Activated naive CD4-positive, alpha-beta T cell treated with anti-CD3 and anti-CD28 coated beads for 36 hours (primary cell): Measurements from ENCODE around the gene THSD7A. TPM values are rescaled to one million over a fixed set of nuclear protein-coding genes. Genes with fewer than 3 reads are reported as not detected.
"Not testable (repeated sequence)": the region's sequence is repeated elsewhere in the genome, so short reads cannot be mapped to it uniquely, and the experiment has no call there.

Experiments
- CTCF ChIA-PET: fragments of 350-600 bp; sonication (Branson Sonifier 250); formaldehyde crosslinking; loops from one replicate; lab custom pipeline; 2021; ENCODE audit warnings: antibody characterized with exemption; lab: Charles Lee
- DNase-seq: peaks from one replicate; pipeline ENCODE4 v3.0.0-alpha.2; 2020
- H3K27ac Mint-ChIP-seq: one replicate; pipeline ENCODE4 v1.8.0; 2021; ENCODE audit warnings: mild to moderate bottlenecking, mixed read lengths
- H3K27me3 Mint-ChIP-seq: one replicate; pipeline ENCODE4 v1.8.0; 2021; ENCODE audit warnings: low read depth, mixed read lengths
- H3K36me3 Mint-ChIP-seq: one replicate; pipeline ENCODE4 v1.8.0; 2021; ENCODE audit warnings: low read depth, mixed read lengths
- H3K4me1 Mint-ChIP-seq: one replicate; pipeline ENCODE4 v1.8.0; 2021; ENCODE audit warnings: low read depth, mixed read lengths
- H3K4me3 Mint-ChIP-seq: one replicate; pipeline ENCODE4 v1.8.0; 2021; ENCODE audit warnings: mild to moderate bottlenecking, moderate library complexity, mixed read lengths
- H3K9me3 Mint-ChIP-seq: one replicate; pipeline ENCODE4 v1.8.0; 2021; ENCODE audit warnings: mixed read lengths
- intact Hi-C: fragments of 100-400 bp; cut with micrococcal nuclease; formaldehyde crosslinking; loops from one replicate; pipeline ENCODE4 v1.15.1; 2023
- total RNA-seq, 2 experiments: library from RNA; stranded (reverse); gene quantifications; one replicate each; pipeline ENCODE4 v1.2.3, GENCODE V29; 2021

Gene THSD7A
- total RNA-seq, 2 experiments from 2014 or later, result not detected

DNA sequence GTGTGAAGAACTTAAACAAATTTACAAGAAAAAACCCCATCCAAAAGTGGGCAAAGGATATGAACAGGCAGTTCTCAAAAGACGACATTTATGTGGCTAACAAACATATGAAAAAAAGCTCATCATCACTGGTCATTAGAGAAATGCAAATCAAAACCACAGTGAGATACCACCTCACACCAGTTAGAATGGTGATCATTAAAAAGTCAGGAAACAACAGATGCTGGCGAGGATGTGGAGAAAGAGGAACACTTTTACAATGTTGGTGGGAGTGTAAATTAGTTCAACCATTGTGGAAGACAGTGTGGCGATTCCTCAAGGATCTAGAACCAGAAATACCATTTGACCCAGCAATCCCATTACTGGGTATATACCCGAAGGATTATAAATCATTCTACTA lies 388.1 kb downstream of the THSD7A start:
- H3K4me1 Mint-ChIP-seq, result not testable (repeated sequence)

DNA sequence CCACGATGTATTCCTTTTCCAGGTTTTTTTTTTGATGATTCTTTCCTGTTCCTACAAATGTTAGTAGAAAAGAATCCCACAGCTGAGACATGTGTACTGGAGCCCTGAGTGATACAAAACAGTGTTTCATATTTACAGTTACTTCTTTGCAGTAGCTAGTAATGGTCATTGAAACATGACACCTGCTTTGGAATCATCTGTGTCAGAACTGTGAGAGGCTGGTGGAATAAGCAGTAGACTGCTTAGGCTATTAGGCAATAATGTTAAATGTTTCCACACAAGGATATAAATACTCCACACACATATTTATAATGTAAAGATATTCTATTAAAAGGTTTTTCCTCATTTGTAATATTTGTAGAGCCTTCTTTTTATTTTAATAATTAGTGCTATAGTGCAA lies 394.0 kb downstream of the THSD7A start:
- no peak overlapping the region for H3K4me3 Mint-ChIP-seq
- CTCF ChIA-PET, result no interaction called here
- intact Hi-C loops, result no loop called here
- no peaks in the 10 kb centered on the region for H3K27me3 Mint-ChIP-seq
- DNase-seq, result no peak
- no peaks in the 10 kb centered on the region for H3K4me1 Mint-ChIP-seq
- H3K9me3 Mint-ChIP-seq, result no peaks in the 10 kb centered on the region
- no peaks in the 10 kb centered on the region for H3K36me3 Mint-ChIP-seq
- H3K27ac Mint-ChIP-seq, result no peak overlapping the region

More for the DNA sequence above, 388.1 kb downstream of the THSD7A start:
- H3K27ac Mint-ChIP-seq, intact Hi-C loops, H3K4me3 Mint-ChIP-seq, H3K36me3 Mint-ChIP-seq, H3K9me3 Mint-ChIP-seq, DNase-seq, H3K27me3 Mint-ChIP-seq, CTCF ChIA-PET: not testable (repeated sequence)

DNA sequence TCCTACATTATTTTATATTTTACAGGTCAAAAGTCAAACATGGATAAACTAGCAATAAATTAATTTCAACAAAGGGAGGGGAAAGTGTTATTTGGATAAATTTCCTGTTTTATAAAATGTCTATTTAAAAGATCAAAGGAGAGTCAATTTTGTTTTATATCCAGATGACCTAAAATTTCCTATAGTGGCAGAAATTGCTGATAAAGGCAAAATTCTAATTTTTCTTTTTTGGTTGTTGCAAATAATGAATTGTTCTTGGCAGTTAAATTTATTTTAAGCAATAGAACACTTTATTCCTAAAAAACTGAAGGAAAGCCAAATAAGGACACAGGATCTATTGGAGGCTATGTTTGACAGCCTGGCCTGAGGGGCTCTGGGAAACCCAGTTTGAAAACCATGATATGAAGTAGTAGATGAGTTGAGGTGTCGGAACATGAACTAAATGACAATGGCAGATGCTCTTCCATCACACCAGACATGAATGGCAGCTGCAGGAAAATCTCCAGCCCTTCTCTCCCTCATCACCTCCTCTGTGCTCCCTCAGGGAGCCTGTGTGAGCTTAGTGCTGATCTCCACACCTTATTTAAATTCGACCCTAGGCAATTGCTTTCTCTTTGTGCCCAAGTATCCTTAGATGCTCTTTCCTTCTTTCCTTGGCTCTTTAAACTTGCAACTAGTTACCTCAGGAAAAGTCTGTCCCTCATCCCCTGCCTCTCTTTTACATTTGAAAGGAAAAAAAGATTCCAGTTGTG lies 395.0 kb downstream of the THSD7A start:
- CTCF ChIA-PET, result no interaction called here
- Mint-ChIP-seq H3K27ac (no peak overlapping the region), H3K4me1 (no peaks in the 10 kb centered on the region), H3K9me3 (no peaks in the 10 kb centered on the region), H3K4me3 (no peak overlapping the region), H3K36me3 (no peaks in the 10 kb centered on the region), H3K27me3 (no peaks in the 10 kb centered on the region)
- intact Hi-C loops, result no loop called here
- no peak for DNase-seq

DNA sequence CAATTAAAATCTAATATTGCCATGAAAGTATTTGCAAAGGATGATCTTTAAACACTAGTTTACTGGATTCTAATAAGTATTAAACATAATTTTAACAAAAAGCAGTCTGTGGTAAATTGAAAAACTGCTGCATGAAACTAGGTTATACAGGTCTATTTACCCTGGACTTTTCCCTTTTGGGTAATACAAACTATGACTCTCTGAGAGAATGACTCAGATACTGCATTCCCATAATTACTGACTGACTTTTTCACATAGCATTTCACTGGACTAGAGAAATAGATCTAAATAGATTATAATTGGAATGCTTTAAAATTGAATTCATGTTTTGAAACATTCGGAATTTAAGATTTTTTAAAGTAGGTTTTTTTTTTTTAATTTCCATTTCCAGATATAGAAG lies 395.7 kb downstream of the THSD7A start:
- H3K27ac Mint-ChIP-seq, result no peak overlapping the region
- no peaks in the 10 kb centered on the region for H3K36me3 Mint-ChIP-seq
- H3K4me1 Mint-ChIP-seq, result no peaks in the 10 kb centered on the region
- CTCF ChIA-PET, result no interaction called here
- no peaks in the 10 kb centered on the region for H3K9me3 Mint-ChIP-seq
- no peaks in the 10 kb centered on the region for H3K27me3 Mint-ChIP-seq
- no peak overlapping the region for H3K4me3 Mint-ChIP-seq
- no peak for DNase-seq
- intact Hi-C loops, result no loop called here

DNA sequence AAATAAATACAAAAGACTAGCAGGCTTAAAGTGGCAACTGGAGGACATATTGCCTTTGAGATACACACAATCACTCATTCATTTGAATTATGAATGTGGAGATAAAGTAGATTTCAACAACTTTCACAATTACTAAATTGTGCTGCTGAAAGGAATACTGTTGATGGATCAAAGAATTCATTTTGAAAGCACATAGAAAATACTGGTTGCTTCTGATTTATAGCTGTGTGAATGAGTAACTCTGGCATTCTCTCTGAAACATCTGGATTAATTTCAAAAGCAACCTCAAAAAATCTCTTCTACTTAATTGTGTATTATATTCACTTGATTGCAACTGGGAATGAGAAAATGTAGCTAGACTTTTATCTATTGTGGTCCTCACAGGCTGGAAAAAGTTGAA lies 397.6 kb downstream of the THSD7A start:
- Mint-ChIP-seq H3K4me3 (no peak overlapping the region), H3K9me3 (no peaks in the 10 kb centered on the region), H3K4me1 (no peaks in the 10 kb centered on the region), H3K27me3 (no peaks in the 10 kb centered on the region), H3K36me3 (no peaks in the 10 kb centered on the region), H3K27ac (no peak overlapping the region)
- DNase-seq, result no peak
- intact Hi-C loops, result no loop called here
- CTCF ChIA-PET, result no interaction called here

DNA sequence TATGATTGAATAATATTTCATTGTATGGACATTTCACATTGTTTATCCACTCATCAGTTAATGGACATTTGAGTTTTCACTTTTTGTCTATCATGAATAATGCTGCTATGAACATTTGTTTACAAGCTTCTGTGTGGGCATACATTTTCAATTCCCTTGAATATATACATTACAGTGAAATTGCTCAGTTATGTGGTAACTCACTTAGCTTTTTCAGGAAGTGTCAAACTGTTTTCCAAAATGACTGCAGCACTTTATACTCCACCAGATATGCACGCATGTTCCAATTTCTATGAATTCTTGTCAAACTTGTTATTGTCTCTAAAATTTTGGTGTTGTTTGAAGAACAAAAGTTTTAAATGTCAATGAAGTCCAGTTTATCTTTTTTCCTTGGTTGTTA lies 401.2 kb downstream of the THSD7A start:
- DNase-seq, result no peak
- Mint-ChIP-seq H3K27me3 (no peaks in the 10 kb centered on the region), H3K4me1 (no peaks in the 10 kb centered on the region), H3K9me3 (no peaks in the 10 kb centered on the region), H3K36me3 (no peaks in the 10 kb centered on the region), H3K27ac (no peak overlapping the region), H3K4me3 (no peak overlapping the region)
- intact Hi-C loops, result no loop called here
- CTCF ChIA-PET, result no interaction called here

DNA sequence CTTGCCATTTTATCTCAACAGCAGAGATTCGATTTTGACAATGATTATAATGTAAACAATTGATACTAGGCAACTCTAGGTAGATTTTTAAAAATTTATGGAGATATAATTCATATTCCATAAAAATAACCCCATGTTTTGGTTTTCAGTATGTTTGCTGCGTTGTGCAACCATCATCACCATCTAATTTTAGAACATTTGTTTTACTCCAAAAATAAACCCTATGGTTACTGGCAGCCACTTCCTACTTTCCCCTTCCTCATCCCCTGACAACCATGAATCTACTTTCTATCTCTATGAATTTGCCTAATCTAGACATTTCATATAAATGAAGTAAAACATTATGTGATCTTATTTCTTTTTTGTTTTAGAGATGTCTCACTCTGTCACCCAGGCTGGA lies 401.9 kb downstream of the THSD7A start:
- H3K4me3 Mint-ChIP-seq, result no peak overlapping the region
- no peak for DNase-seq
- CTCF ChIA-PET, result no interaction called here
- no peaks in the 10 kb centered on the region for H3K4me1 Mint-ChIP-seq
- H3K9me3 Mint-ChIP-seq, result no peaks in the 10 kb centered on the region
- no peaks in the 10 kb centered on the region for H3K36me3 Mint-ChIP-seq
- H3K27me3 Mint-ChIP-seq, result no peaks in the 10 kb centered on the region
- no peak overlapping the region for H3K27ac Mint-ChIP-seq
- intact Hi-C loops, result no loop called here

DNA sequence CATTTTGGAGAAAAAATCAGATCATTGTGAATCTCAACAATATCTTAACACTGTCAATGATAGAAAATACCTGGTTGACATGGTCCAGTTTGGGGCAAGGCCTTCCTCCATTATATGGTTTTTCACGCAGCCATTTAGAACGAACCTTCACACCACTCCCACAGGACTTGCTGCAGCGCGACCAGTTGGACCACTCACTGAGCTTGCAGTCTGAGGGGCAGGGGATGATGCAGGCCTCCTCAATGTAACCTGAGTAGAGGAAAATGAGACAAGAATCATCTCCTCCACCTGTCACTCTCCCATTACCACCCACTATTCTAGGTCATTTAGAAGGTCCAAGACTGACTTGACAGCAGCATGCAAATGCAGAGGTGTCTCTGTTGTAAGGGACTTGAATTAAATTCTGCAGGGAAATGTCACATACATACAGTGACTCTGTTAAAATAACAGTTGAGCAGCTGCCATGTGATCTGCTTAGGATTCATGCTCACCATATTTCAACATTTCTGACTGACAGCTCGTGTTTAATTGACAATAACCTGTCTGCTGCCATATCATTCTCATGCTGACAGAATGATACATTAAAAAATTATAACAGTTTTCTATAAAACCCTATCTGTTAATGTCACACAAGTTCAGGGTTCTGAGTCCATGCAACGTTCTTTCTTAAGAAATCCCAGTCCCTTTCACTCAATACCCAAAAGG lies 403.0 kb downstream of the THSD7A start:
- Mint-ChIP-seq H3K27me3 (no peaks in the 10 kb centered on the region), H3K4me3 (no peak overlapping the region), H3K27ac (no peak overlapping the region), H3K9me3 (no peaks in the 10 kb centered on the region), H3K36me3 (no peaks in the 10 kb centered on the region), H3K4me1 (no peaks in the 10 kb centered on the region)
- CTCF ChIA-PET, result no interaction called here
- no peak for DNase-seq
- intact Hi-C loops, result loop anchor here (5.0 kb wide), 2 partner anchors 403 to 958 kb away; partner anchors contain the start of gene THSD7A

DNA sequence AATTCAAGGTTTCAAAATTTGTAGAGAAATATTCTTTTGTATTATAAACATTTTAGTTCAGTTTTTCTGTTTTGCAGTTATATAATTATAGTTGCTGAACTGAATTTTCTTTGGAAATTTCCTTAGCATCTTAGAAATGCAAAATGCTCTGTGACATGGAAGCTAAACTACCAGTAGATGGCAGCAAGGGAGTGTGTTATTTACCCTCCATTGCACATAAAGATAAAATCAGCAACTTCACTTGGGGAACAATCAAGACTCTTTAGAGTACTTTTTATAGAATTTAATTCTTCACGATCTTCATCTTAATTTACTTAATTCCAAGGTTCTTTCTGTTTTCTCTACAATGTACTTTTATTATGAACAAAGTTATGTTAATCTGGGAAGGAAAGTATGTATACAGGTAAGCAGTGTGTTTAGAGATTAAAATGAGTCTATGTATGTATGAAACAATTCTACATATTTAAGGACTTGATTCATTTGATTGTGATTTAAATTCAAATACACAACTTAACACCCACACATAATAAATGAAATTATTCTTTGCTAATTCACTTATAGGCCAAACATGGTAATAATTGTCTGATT lies 404.2 kb downstream of the THSD7A start:
- CTCF ChIA-PET, result no interaction called here
- DNase-seq, result peak; percentile 6
- Mint-ChIP-seq H3K36me3 (no peaks in the 10 kb centered on the region), H3K4me3 (no peak overlapping the region), H3K27ac (no peak overlapping the region), H3K27me3 (no peaks in the 10 kb centered on the region), H3K9me3 (no peaks in the 10 kb centered on the region), H3K4me1 (no peaks in the 10 kb centered on the region)
- intact Hi-C loops, result loop anchor here (1.0 to 5.0 kb wide), 5 partner anchors 405 to 1063 kb away; partner anchors contain the start of gene THSD7A

DNA sequence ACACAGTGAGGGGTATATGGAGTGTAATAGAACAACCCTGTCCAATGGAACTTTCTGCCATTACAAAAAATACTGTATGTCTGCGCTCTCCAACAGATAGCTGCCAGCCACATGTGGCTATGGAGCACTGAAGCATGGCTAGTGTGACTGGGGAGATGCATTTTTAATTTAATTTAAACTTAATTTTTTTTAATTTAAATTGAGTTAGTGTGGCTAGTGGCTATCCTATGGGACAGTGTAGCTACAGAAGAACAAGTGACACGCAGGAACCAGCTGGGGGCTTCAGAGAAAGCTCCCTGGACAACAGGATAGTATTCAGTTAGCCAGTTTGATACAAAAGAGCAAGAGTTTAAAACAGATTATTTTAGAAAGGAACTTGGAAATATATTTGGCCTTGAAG lies 408.0 kb downstream of the THSD7A start:
- H3K9me3 Mint-ChIP-seq, result no peaks in the 10 kb centered on the region
- no peaks in the 10 kb centered on the region for H3K4me1 Mint-ChIP-seq
- intact Hi-C loops, result no loop called here
- no peak overlapping the region for H3K27ac Mint-ChIP-seq
- H3K36me3 Mint-ChIP-seq, result no peaks in the 10 kb centered on the region
- CTCF ChIA-PET, result no interaction called here
- H3K27me3 Mint-ChIP-seq, result no peaks in the 10 kb centered on the region
- no peak overlapping the region for H3K4me3 Mint-ChIP-seq
- DNase-seq, result no peak

DNA sequence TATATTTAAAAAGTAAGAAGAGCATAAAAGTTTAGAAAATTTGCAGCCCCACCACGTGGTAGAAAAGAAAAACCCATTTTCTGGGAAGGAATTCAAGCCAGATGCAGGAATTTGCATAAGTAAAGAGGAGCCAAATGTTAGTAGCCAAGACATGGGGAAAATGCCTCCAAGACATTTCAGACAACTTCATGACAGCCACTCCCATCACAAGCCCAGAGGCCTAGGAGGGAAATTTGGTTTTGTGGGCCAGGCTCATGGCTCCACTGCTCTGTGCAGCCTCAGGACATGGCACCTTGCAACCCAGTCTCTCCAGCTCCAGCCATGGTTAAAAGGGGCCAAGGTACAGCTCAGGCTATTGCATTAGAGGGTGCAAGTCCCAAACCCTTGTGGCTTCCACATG lies 411.9 kb downstream of the THSD7A start:
- H3K27me3 Mint-ChIP-seq, result no peaks in the 10 kb centered on the region
- no peak overlapping the region for H3K27ac Mint-ChIP-seq
- intact Hi-C loops, result no loop called here
- H3K9me3 Mint-ChIP-seq, result no peaks in the 10 kb centered on the region
- H3K4me1 Mint-ChIP-seq, result no peaks in the 10 kb centered on the region
- no peaks in the 10 kb centered on the region for H3K36me3 Mint-ChIP-seq
- CTCF ChIA-PET, result no interaction called here
- no peak overlapping the region for H3K4me3 Mint-ChIP-seq
- DNase-seq, result no peak

DNA sequence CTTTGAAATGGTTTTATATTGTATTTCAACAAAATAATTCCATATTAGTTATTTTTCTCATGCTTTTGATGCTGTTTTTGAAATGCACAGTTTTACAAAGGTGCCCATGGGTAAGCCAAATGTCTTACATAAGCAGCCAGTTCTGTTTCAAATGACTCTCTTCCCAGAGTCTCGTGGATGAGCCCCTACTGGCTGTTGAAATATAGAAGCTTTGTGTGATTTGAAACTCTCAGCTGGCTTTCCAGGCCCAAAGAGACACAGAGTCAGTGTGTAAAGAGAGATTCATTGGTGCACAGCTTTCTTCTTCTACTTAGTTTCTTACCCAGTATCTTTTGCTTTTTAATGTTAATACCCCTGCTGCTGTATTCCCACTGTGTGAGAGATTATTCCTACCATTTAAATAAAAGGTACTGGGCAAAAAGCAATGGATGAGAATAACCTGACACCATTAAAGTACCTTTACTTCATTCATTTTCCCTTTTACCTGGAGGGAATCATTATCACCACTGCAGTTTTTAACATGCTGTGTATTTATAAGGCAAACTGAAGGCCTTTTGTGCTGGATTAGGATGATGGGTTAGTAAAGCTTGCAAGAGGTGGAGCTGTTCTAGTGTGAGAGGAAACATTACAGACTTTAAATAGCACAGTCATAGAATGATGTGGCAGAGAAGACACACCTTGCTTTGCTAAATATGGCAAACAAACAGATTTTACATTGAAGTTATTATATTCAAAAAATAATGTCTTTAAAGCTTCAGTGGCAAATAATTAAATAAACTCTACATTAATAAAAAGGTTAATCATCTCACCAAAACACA lies 415.1 kb downstream of the THSD7A start:
- no peaks in the 10 kb centered on the region for H3K36me3 Mint-ChIP-seq
- CTCF ChIA-PET, result no interaction called here
- DNase-seq, result no peak
- H3K9me3 Mint-ChIP-seq, result peaks cover 8% of the 10 kb centered on the region
- H3K4me3 Mint-ChIP-seq, result no peak overlapping the region
- H3K4me1 Mint-ChIP-seq, result no peaks in the 10 kb centered on the region
- H3K27ac Mint-ChIP-seq, result no peak overlapping the region
- H3K27me3 Mint-ChIP-seq, result no peaks in the 10 kb centered on the region
- intact Hi-C loops, result no loop called here
